BLaER1 treated with 17β-estradiol and CSF1 and Interleukin-3, amounts not matched to agents 10 nM and 100 nM (cell line): ENCODE data around the gene TNRC6C.

Experiments used
- H3K27ac ChIP-seq, 11 experiments: shearing (Covaris generic); formaldehyde crosslinking; 2 replicates each; pipeline ENCODE4 v1.8.1; 2022
- H3K27me3 ChIP-seq, 11 experiments: shearing (Covaris generic); formaldehyde crosslinking; 2 replicates each; pipeline ENCODE4 v1.8.1; 2022
- H3K36me3 ChIP-seq, 11 experiments: shearing (Covaris generic); formaldehyde crosslinking; 2 replicates each; pipeline ENCODE4 v1.8.1; 2022
- H3K4me1 ChIP-seq, 10 experiments: shearing (Covaris generic); formaldehyde crosslinking; 2 replicates each; pipeline ENCODE4 v1.8.1; 2022
- H3K4me2 ChIP-seq, 11 experiments: shearing (Covaris generic); formaldehyde crosslinking; 2 replicates each; pipeline ENCODE4 v1.8.1; 2022
- H3K4me3 ChIP-seq, 10 experiments: shearing (Covaris generic); formaldehyde crosslinking; 2 replicates each; pipeline ENCODE4 v1.8.1; 2022
- H3K9ac ChIP-seq, 11 experiments: shearing (Covaris generic); formaldehyde crosslinking; 2 replicates each; pipeline ENCODE4 v1.8.1; 2022
- H3K9me3 ChIP-seq, 11 experiments: shearing (Covaris generic); formaldehyde crosslinking; replicated peaks in 1 of 11; 2 replicates each; pipeline ENCODE4 v1.8.1; 2022
- H4K20me1 ChIP-seq, 11 experiments: shearing (Covaris generic); formaldehyde crosslinking; 2 replicates each; pipeline ENCODE4 v1.8.1; 2022
- Cebpa-rat ChIP-seq, 11 experiments: shearing (Covaris generic); IDR thresholded peaks; 2 replicates each; pipeline ENCODE4 v1.8.1; 2022

The TNRC6C gene

GRCh38 chr17:77996256-77996655 lies 37.8 kb downstream of the TNRC6C start:
- TF ChIP-seq Cebpa-rat (IDR thresholded peaks at IDR 0.05), result no peak
- peaks cover 0 to 4% (median 0%) of the 10 kb centered on the region in 11 experiments; a peak in 1 of 22 replicates for H3K27me3 ChIP-seq
- H3K9ac ChIP-seq, result no peak overlapping the region

GRCh38 chr17:77999413-78000173 lies 41.1 kb downstream of the TNRC6C start:
- H3K36me3 ChIP-seq, result peaks cover 0 to 10% (median 0%) of the 10 kb centered on the region in 11 experiments; a peak in 1 of 22 replicates
- 0 out of 20 replicates have a peak, but pooled peaks cover 0 to 4% (median 0%) of the 10 kb centered on the region in 10 experiments for H3K4me1 ChIP-seq
- H3K9me3 ChIP-seq, result no peaks in the 10 kb centered on the region
- peaks cover 0 to 29% (median 3%) of the 10 kb centered on the region in 11 experiments; a peak in 9 of 22 replicates for H4K20me1 ChIP-seq
- TF ChIP-seq Cebpa-rat (IDR thresholded peaks at IDR 0.05), result peak in 2 of 11 experiments; percentile 24 to 55; a peak in 2 of 22 replicates
- no peak overlapping the region for H3K9ac ChIP-seq
- no peak overlapping the region for H3K4me2 ChIP-seq
- H3K27me3 ChIP-seq, result no peaks in the 10 kb centered on the region
- H3K27ac ChIP-seq, result no peak overlapping the region
- no peak overlapping the region for H3K4me3 ChIP-seq

More at GRCh38 chr17:77996256-77996655, 37.8 kb downstream of the TNRC6C start:
- no peak overlapping the region for H3K27ac ChIP-seq
- 0 out of 22 replicates have a peak, but pooled peaks cover 0 to 4% (median 0%) of the 10 kb centered on the region in 11 experiments for H3K9me3 ChIP-seq
- peaks cover 0 to 40% (median 6%) of the 10 kb centered on the region in 11 experiments; a peak in 11 of 22 replicates for H4K20me1 ChIP-seq
- 0 out of 22 replicates have a peak, but pooled peaks cover 0 to 10% (median 0%) of the 10 kb centered on the region in 11 experiments for H3K36me3 ChIP-seq
- H3K4me3 ChIP-seq, result no peak overlapping the region
- peaks cover 0 to 7% (median 3%) of the 10 kb centered on the region in 10 experiments; a peak in 16 of 20 replicates for H3K4me1 ChIP-seq
- H3K4me2 ChIP-seq, result no peak overlapping the region

- H3K27ac ChIP-seq, result no peak overlapping the region
- H4K20me1 ChIP-seq, result peaks cover 0 to 23% (median 0%) of the 10 kb centered on the region in 11 experiments; a peak in 9 of 22 replicates
- no peak overlapping the region for H3K9ac ChIP-seq
- TF ChIP-seq Cebpa-rat (IDR thresholded peaks at IDR 0.05), result no peak
- no peak overlapping the region for H3K4me2 ChIP-seq
- H3K9me3 ChIP-seq, result no peaks in the 10 kb centered on the region
- no peaks in the 10 kb centered on the region for H3K27me3 ChIP-seq
- 0 out of 20 replicates have a peak, but pooled peaks cover 0 to 4% (median 0%) of the 10 kb centered on the region in 10 experiments for H3K4me1 ChIP-seq
- peaks cover 0 to 15% (median under 1%) of the 10 kb centered on the region in 11 experiments; a peak in 1 of 22 replicates for H3K36me3 ChIP-seq
- H3K4me3 ChIP-seq, result no peak overlapping the region
Observed at GRCh38 chr17:78000341-78000740, 41.8 kb downstream of the TNRC6C start.

- Histone ChIP-seq H3K9ac (no peak overlapping the region), H4K20me1 (peaks cover 0 to 17% (median 0%) of the 10 kb centered on the region in 11 experiments; a peak in 7 of 22 replicates), H3K27me3 (no peaks in the 10 kb centered on the region), H3K36me3 (peaks cover 0 to 18% (median 3%) of the 10 kb centered on the region in 11 experiments; a peak in 2 of 22 replicates), H3K4me1 (0 out of 20 replicates have a peak, but pooled peaks cover 0 to 4% (median 0%) of the 10 kb centered on the region in 10 experiments), H3K4me3 (no peak overlapping the region), H3K9me3 (no peaks in the 10 kb centered on the region), H3K4me2 (no peak overlapping the region), H3K27ac (no peak overlapping the region)
- no peak for TF ChIP-seq Cebpa-rat (IDR thresholded peaks at IDR 0.05)
Observed at GRCh38 chr17:78001182-78001581, 42.7 kb downstream of the TNRC6C start.

GRCh38 chr17:78001612-78002011 lies 43.1 kb downstream of the TNRC6C start:
- Histone ChIP-seq H3K9me3 (no peaks in the 10 kb centered on the region), H3K36me3 (peaks cover 0 to 18% (median 3%) of the 10 kb centered on the region in 11 experiments; a peak in 2 of 22 replicates), H4K20me1 (peaks cover 0 to 12% (median 0%) of the 10 kb centered on the region in 11 experiments; a peak in 7 of 22 replicates), H3K27ac (no peak overlapping the region), H3K4me2 (no peak overlapping the region), H3K4me1 (peaks cover 0 to 4% (median 0%) of the 10 kb centered on the region in 10 experiments; a peak in 1 of 20 replicates), H3K4me3 (no peak overlapping the region), H3K27me3 (no peaks in the 10 kb centered on the region), H3K9ac (no peak overlapping the region)
- no peak for TF ChIP-seq Cebpa-rat (IDR thresholded peaks at IDR 0.05)

- Histone ChIP-seq H3K36me3 (peaks cover 0 to 18% (median 4%) of the 10 kb centered on the region in 11 experiments; a peak in 2 of 22 replicates), H4K20me1 (peaks cover 0 to 12% (median 0%) of the 10 kb centered on the region in 11 experiments; a peak in 5 of 22 replicates), H3K4me3 (no peak overlapping the region), H3K9me3 (no peaks in the 10 kb centered on the region), H3K4me2 (no peak overlapping the region), H3K9ac (no peak overlapping the region), H3K27me3 (no peaks in the 10 kb centered on the region), H3K4me1 (peaks cover 0 to 4% (median 0%) of the 10 kb centered on the region in 10 experiments; a peak in 1 of 20 replicates), H3K27ac (no peak overlapping the region)
- TF ChIP-seq Cebpa-rat (IDR thresholded peaks at IDR 0.05), result no peak
Observed at GRCh38 chr17:78002166-78002565, 43.7 kb downstream of the TNRC6C start.

GRCh38 chr17:78005452-78006171 lies 47.1 kb downstream of the TNRC6C start:
- H3K4me3 ChIP-seq, result no peak overlapping the region
- no peak for TF ChIP-seq Cebpa-rat (IDR thresholded peaks at IDR 0.05)
- H3K4me1 ChIP-seq, result peaks cover 0 to 3% (median under 1%) of the 10 kb centered on the region in 10 experiments; a peak in 8 of 20 replicates
- H3K9ac ChIP-seq, result no peak overlapping the region
- H3K36me3 ChIP-seq, result peaks cover 0 to 32% (median 7%) of the 10 kb centered on the region in 11 experiments; a peak in 9 of 22 replicates
- no peaks in the 10 kb centered on the region for H3K27me3 ChIP-seq
- no peaks in the 10 kb centered on the region; a peak in 3 of 22 replicates for H4K20me1 ChIP-seq
- no peaks in the 10 kb centered on the region for H3K9me3 ChIP-seq
- no peak overlapping the region for H3K27ac ChIP-seq
- no peak overlapping the region for H3K4me2 ChIP-seq

GRCh38 chr17:78006338-78006737 lies 47.8 kb downstream of the TNRC6C start:
- Histone ChIP-seq H3K4me3 (no peak overlapping the region), H3K27me3 (no peaks in the 10 kb centered on the region), H3K36me3 (peaks cover 0 to 37% (median 7%) of the 10 kb centered on the region in 11 experiments; a peak in 9 of 22 replicates), H3K4me1 (peaks cover 3 to 10% (median 5%) of the 10 kb centered on the region in 10 experiments; a peak in 13 of 20 replicates), H3K9me3 (no peaks in the 10 kb centered on the region), H4K20me1 (no peaks in the 10 kb centered on the region; a peak in 2 of 22 replicates), H3K9ac (no peak overlapping the region), H3K27ac (no peak overlapping the region), H3K4me2 (no peak overlapping the region)
- TF ChIP-seq Cebpa-rat (IDR thresholded peaks at IDR 0.05), result no peak
